K562 (cell line): Measurements from ENCODE around the gene KLHL6. TPM values are rescaled to one million over a fixed set of nuclear protein-coding genes. Genes with fewer than 3 reads are reported as not detected.

Experiments used
- CREM ChIP-seq: IDR thresholded peaks from 2 replicates; pipeline ENCODE4 v1.6.1; 2014; ENCODE audit warnings: antibody characterized with exemption, low read depth
- GTF2F1 ChIP-seq: IDR thresholded peaks from 2 replicates; pipeline ENCODE4 v1.6.1; 2011; ENCODE audit warnings: low read depth, low read length, improper control_type of control experiment
- NBN ChIP-seq: fragments of 450-650 bp; IDR thresholded peaks from 2 replicates; pipeline ENCODE4 v1.6.1; 2016; ENCODE audit warnings: low read depth, mild to moderate bottlenecking
- NFRKB ChIP-seq: fragments of 450-650 bp; IDR thresholded peaks from 2 replicates; pipeline ENCODE4 v1.6.1; 2016; ENCODE audit warnings: low read depth
- PPARD ChIP-seq: fragments of 250-450 bp; sonication (Bioruptor Pico); IDR thresholded peaks from 2 replicates; pipeline ENCODE4 v1.8.0; 2022; ENCODE audit warnings: inconsistent platforms, mild to moderate bottlenecking, moderate library complexity
- RBM39 ChIP-seq: fragments of 200-400 bp; formaldehyde crosslinking; optimal IDR thresholded peaks from 2 replicates; pipeline ENCODE3; 2018; ENCODE audit warnings: low read depth, low read length
- TAF9B ChIP-seq: fragments of 450-650 bp; IDR thresholded peaks from 2 replicates; pipeline ENCODE4 v1.6.1; 2018; ENCODE audit warnings: mild to moderate bottlenecking; ENCODE audit not compliant: partially characterized antibody
- ZNF431 ChIP-seq: sonication (generic); formaldehyde crosslinking; IDR thresholded peaks from 2 replicates; pipeline ENCODE4 v1.8.0; 2022; ENCODE audit warnings: mild to moderate bottlenecking, missing genetic modification reagents
- polyA plus RNA-seq, 8 experiments: library from polyadenylated mRNA; depleted of rRNA in 4 of 8; stranded (reverse) in 5 of 8; unstranded in 3 of 8; fragments of >200 nt; fragmentation: Nextera tagmentation in 2 of 8; fragmentation: Illumina TruSeq in 1 of 8; extraction: Ambion mirVana in 2 of 8; extraction: Trizol in 1 of 8; gene quantifications; 2 replicates each; pipeline versions ENCODE4 v1.2.1 to v1.2.3, GENCODE V29; 2011 to 2014; ENCODE audit warnings: inconsistent platforms in 1 of 8, missing spikeins in 1 of 8
- total RNA-seq, 7 experiments: library from RNA; depleted of rRNA in 6 of 7; stranded (reverse); fragments of >200 nt in 6 of 7; fragmentation: Illumina TruSeq in 2 of 7; extraction: Trizol in 2 of 7; gene quantifications; 2 replicates each; pipeline versions ENCODE4 v1.2.1 to v1.2.3, GENCODE V29; 2011 to 2021; ENCODE audit warnings: low replicate concordance in 1 of 7
- TF ChIP-seq, protein P1 (sequence below), 2 experiments: fragments of 450-650 bp; formaldehyde crosslinking in 1 of 2; IDR thresholded peaks; 2 replicates each; pipeline versions ENCODE4 v1.4.0 to v1.6.1; 2014 to 2020; ENCODE audit warnings: mild to moderate bottlenecking in 2 of 2, borderline replicate concordance in 1 of 2, low read depth in 1 of 2
- TF ChIP-seq, protein P2 (sequence below), 2 experiments: fragments of 450-650 bp in 1 of 2; IDR thresholded peaks; 2 replicates each; pipeline ENCODE4 v1.6.1; 2011 to 2017; ENCODE audit warnings: low read depth in 2 of 2, antibody characterized with exemption in 1 of 2, borderline replicate concordance in 1 of 2, low read length in 1 of 2, mild to moderate bottlenecking in 1 of 2, mixed read lengths in 1 of 2; ENCODE audit not compliant: control insufficient read depth in 1 of 2

The KLHL6 gene
- total and polyA plus RNA-seq, 9 of the 15 experiments (the other 6 are each of a cell fraction or from before 2014, with no cell fraction given), result 0.18 to 2.1 (median 1.4) TPM

DNA sequence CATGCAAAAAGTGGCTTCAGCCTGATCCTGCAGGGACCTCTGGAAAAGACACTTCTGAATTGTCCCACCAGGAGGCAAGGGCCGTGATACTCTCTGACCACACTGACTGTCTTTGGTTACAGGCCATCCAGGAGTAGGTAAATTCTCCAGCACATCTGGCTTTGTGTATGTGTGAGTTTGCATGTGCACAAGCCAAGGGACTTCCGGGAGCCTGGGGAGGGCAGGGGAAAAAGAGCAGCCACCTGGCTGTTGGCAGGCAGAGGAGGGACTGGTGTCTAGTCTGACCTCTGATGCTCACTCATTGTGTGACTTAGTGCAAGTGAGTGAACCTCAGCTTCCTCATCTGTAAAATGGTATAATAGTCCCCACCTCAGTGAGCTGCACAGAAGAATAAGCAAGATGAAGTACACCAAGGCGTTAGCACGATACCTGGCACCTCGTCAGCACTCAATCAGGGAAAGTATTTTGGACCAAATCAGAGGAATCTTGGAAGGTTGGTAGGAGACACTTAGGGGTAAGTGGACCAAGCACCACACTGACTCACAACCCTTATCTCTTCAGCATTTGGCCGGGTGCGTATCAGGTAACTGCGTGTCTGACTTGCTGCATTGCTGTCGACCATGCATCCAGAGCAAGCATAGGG, 19.1 kb downstream of the KLHL6 start (continued):
- TF ChIP-seq, protein P1, sequence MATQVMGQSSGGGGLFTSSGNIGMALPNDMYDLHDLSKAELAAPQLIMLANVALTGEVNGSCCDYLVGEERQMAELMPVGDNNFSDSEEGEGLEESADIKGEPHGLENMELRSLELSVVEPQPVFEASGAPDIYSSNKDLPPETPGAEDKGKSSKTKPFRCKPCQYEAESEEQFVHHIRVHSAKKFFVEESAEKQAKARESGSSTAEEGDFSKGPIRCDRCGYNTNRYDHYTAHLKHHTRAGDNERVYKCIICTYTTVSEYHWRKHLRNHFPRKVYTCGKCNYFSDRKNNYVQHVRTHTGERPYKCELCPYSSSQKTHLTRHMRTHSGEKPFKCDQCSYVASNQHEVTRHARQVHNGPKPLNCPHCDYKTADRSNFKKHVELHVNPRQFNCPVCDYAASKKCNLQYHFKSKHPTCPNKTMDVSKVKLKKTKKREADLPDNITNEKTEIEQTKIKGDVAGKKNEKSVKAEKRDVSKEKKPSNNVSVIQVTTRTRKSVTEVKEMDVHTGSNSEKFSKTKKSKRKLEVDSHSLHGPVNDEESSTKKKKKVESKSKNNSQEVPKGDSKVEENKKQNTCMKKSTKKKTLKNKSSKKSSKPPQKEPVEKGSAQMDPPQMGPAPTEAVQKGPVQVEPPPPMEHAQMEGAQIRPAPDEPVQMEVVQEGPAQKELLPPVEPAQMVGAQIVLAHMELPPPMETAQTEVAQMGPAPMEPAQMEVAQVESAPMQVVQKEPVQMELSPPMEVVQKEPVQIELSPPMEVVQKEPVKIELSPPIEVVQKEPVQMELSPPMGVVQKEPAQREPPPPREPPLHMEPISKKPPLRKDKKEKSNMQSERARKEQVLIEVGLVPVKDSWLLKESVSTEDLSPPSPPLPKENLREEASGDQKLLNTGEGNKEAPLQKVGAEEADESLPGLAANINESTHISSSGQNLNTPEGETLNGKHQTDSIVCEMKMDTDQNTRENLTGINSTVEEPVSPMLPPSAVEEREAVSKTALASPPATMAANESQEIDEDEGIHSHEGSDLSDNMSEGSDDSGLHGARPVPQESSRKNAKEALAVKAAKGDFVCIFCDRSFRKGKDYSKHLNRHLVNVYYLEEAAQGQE (IDR thresholded peaks at IDR 0.05; ENCODE audit: borderline replicate concordance), result no peak
- TF ChIP-seq, protein P1 (CRISPR knock-in tag; IDR thresholded peaks at IDR 0.05; ENCODE audit: low read depth), result no peak
- TF ChIP-seq, protein P2, sequence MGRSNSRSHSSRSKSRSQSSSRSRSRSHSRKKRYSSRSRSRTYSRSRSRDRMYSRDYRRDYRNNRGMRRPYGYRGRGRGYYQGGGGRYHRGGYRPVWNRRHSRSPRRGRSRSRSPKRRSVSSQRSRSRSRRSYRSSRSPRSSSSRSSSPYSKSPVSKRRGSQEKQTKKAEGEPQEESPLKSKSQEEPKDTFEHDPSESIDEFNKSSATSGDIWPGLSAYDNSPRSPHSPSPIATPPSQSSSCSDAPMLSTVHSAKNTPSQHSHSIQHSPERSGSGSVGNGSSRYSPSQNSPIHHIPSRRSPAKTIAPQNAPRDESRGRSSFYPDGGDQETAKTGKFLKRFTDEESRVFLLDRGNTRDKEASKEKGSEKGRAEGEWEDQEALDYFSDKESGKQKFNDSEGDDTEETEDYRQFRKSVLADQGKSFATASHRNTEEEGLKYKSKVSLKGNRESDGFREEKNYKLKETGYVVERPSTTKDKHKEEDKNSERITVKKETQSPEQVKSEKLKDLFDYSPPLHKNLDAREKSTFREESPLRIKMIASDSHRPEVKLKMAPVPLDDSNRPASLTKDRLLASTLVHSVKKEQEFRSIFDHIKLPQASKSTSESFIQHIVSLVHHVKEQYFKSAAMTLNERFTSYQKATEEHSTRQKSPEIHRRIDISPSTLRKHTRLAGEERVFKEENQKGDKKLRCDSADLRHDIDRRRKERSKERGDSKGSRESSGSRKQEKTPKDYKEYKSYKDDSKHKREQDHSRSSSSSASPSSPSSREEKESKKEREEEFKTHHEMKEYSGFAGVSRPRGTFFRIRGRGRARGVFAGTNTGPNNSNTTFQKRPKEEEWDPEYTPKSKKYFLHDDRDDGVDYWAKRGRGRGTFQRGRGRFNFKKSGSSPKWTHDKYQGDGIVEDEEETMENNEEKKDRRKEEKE (IDR thresholded peaks at IDR 0.05; ENCODE audit: borderline replicate concordance in 1 of 2, control insufficient read depth in 1 of 2, low read depth in 2 of 2, low read length in 1 of 2), result no peak
- TF ChIP-seq GTF2F1, result no peak
- no peak for TF ChIP-seq NBN
- no peak for TF ChIP-seq ZNF431 (CRISPR knock-in tag)
- TF ChIP-seq PPARD (CRISPR knock-in tag), result no peak
- TF ChIP-seq NFRKB, result no peak
- peak; percentile 54; the same call in 1 of the 2 replicates for TF ChIP-seq CREM
- no peak for TF ChIP-seq RBM39
- TF ChIP-seq TAF9B, result no peak
